ENCODE measurements around the gene FTSJ1.

DNA sequence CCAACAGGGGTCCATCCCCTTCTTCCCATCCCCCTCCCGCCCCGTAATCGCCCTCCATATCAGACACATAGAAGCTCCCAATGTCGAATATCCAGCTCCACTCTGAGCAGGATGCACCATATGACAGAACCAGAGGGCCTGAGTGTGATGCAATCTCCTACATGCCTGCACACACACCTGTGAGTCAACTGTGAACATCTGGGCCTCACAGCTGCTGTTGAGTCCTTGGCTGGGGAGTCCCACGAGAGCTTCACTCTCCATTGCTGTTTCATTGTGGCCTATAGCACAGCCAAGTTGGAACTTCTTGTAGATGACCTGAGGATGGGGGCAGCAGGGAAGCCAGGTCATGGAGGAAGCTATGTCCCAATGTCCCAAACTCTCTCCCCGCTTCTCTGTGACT, 14.2 kb upstream of the FTSJ1 start:
- no peak for TF ChIP-seq FOXM1 (IDR thresholded peaks at IDR 0.05; ENCODE audit: borderline replicate concordance)
- no peak for TF ChIP-seq CTBP1 (IDR thresholded peaks at IDR 0.05; ENCODE audit: borderline replicate concordance)
- no peak for TF ChIP-seq SUZ12 (IDR thresholded peaks at IDR 0.05)
- TF ChIP-seq FOXK2 (IDR thresholded peaks at IDR 0.05) = no peak
- no peak for TF ChIP-seq LEF1 (IDR thresholded peaks at IDR 0.05; ENCODE audit: borderline replicate concordance)
- TF ChIP-seq ELF4 (IDR thresholded peaks at IDR 0.05) = no peak
- TF ChIP-seq SP1 (IDR thresholded peaks at IDR 0.05) = no peak
- TF ChIP-seq BHLHE40 (IDR thresholded peaks at IDR 0.05; ENCODE audit: borderline replicate concordance) = no peak
- TF ChIP-seq, protein P1, sequence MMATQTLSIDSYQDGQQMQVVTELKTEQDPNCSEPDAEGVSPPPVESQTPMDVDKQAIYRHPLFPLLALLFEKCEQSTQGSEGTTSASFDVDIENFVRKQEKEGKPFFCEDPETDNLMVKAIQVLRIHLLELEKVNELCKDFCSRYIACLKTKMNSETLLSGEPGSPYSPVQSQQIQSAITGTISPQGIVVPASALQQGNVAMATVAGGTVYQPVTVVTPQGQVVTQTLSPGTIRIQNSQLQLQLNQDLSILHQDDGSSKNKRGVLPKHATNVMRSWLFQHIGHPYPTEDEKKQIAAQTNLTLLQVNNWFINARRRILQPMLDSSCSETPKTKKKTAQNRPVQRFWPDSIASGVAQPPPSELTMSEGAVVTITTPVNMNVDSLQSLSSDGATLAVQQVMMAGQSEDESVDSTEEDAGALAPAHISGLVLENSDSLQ (IDR thresholded peaks at IDR 0.05) = no peak
- TF ChIP-seq TARDBP (IDR thresholded peaks at IDR 0.05) = no peak
- no peak for TF ChIP-seq ARNT (IDR thresholded peaks at IDR 0.05)
- TF ChIP-seq NFRKB (IDR thresholded peaks at IDR 0.05) = no peak
